Omental fat pad (tissue), 4 donors: ENCODE measurements around the gene PCMTD2. TPM values are rescaled to one million over a fixed set of nuclear protein-coding genes. Genes with fewer than 3 reads are reported as not detected.

ENCODE experiments used
- ATAC-seq: fragments of 150-250 bp; one replicate; pipeline ENCODE4 v1.9.1; 2016; ENCODE audit warnings: mild to moderate bottlenecking, moderate library complexity; ENCODE audit not compliant: low FRiP score
- DNase-seq: peaks from one replicate; pipeline ENCODE4 v3.0.0-alpha.2; 2019; ENCODE audit warnings: low spot score
- total RNA-seq, 4 donors: library from RNA; depleted of rRNA; stranded (reverse); fragments of >200 nt; gene quantifications; one replicate each; pipeline ENCODE4 v1.1.0, GENCODE V29; 2016
- TF ChIP-seq, protein P1 (sequence below), 3 donors: fragments of 450-650 bp; IDR thresholded peaks; one replicate each; pipeline ENCODE4 v1.5.1; 2016 to 2017; ENCODE audit warnings: antibody characterized with exemption in 3 of 3, mild to moderate bottlenecking in 3 of 3, moderate library complexity in 2 of 3

Gene PCMTD2
- total RNA-seq, 4 donors from 2014 or later = 31.7 to 97.9 (median 70.7) TPM

DNA sequence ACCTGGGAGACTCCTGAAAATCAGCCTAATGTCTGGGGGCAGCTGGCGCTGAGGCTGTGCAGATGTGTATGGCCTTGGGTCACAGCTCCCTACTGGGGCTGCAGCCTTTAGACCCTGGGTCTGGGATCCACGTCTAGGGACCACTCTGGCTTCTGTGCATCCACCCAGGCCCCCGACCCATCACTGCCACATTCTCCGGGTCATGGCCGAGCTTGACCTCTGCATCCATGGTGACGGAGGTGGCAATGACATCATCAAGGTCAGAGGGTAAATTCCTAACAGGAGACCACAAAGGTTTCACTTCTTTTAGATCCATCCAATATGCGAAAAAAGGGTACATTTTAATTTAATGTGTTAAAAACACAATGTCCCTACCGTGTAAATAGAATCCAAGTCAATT lies 14.5 kb upstream of the PCMTD2 start:
- TF ChIP-seq, protein P1, sequence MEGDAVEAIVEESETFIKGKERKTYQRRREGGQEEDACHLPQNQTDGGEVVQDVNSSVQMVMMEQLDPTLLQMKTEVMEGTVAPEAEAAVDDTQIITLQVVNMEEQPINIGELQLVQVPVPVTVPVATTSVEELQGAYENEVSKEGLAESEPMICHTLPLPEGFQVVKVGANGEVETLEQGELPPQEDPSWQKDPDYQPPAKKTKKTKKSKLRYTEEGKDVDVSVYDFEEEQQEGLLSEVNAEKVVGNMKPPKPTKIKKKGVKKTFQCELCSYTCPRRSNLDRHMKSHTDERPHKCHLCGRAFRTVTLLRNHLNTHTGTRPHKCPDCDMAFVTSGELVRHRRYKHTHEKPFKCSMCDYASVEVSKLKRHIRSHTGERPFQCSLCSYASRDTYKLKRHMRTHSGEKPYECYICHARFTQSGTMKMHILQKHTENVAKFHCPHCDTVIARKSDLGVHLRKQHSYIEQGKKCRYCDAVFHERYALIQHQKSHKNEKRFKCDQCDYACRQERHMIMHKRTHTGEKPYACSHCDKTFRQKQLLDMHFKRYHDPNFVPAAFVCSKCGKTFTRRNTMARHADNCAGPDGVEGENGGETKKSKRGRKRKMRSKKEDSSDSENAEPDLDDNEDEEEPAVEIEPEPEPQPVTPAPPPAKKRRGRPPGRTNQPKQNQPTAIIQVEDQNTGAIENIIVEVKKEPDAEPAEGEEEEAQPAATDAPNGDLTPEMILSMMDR (IDR thresholded peaks at IDR 0.05) = no peak
- peak; percentile 5 for DNase-seq
- ATAC-seq = no peak

DNA sequence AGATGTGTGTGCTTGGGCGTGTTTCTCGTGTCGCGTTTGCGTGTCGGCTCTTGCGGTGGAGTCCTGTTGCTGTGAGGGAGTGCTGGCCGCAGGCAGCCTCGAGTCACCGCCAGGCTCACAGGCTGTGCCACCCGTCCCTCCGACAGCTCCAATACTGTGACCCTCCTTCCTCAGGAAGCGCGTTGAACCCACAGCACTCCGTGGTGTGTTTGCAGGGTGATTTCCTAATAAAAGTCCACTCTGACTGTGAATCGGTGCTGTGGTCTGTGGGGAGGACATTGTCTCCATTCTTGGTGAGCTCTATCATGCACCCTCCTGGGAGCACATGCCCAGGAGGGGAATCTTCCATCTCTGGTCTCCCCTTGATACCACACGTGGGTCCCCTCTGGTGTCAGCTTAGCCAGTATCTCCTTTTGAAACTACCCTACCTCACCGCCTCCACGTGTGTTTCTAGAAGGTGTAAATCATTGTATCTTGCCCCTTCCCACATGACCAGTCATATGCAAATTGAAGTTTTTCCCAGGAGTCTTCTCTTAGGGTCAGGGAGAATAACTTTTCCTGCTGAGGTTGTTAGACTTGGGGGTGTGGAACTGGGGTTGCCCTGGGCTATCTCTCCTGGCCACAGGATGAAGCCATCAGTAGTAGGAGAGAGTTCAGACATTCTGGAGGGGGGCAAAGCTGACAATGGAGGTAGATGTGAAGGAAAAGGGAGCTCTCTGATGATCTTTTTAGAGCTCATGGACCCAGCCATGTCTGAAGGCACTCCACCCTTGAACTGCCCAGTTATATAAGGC lies 13.3 kb upstream of the PCMTD2 start:
- ATAC-seq (no peak), DNase-seq (peak; percentile 19)
- TF ChIP-seq, protein P1 (IDR thresholded peaks at IDR 0.05) = no peak

DNA sequence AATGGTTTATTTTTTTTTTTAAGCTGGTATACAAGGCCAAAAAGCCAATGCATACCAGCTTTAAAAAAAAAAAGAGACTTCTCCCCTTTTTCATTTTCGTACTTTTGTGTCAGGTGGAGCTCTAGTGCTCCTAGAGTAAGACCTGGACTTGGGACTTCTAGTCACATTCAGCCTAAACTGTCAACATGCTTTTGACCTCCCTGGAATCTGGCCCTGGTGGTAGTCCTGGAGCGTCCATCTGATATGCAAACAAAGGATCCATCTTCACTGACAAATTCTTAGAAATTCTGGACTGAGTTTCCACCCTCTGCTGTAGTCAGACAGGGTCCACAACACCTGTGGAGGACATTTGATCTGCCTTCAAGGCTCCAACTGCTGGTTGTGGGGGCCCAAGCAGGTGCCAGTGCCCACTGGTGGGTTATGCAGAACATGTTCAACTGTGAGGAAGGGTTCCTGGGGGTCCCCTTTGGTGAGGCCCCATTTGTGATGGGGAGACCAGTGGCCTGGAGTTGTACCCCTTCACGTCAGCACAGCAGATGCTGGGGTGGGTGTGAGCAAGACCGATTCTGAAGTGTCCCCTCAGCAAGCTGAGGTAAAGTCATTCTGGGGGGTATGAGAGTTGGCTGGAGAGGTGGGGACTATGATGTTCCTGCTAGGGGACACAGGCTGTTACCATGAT lies 12.6 kb upstream of the PCMTD2 start:
- DNase-seq (peak; percentile 6), ATAC-seq (no peak)
- TF ChIP-seq, protein P1 (IDR thresholded peaks at IDR 0.05) = no peak

DNA sequence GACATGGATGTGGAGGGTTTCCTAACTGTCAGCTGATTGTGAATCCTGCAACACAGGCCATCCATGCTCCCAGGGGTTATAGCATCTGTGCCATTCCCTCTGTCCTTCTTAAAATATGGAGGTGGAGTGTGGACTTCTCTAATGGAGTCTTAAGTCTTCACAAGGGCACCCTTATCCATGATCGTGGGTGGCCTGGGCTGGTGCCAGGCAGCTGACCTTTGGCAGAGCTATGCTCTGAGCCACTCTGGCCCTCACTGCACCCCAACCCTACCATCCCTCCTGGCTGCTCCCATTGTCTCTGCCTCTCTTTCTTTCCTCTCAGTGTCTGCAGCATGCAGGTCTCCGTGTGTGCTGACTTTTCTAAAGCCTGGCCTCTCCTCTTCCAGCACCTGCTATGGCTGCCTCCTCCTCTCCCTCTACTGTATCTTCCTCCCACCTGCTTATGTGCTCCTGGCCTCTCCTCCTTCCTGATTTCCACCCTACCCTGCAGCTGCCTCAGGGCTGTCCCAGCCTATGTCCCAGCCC lies 11.2 kb upstream of the PCMTD2 start:
- ATAC-seq (no peak), DNase-seq (peak; percentile 5)
- TF ChIP-seq, protein P1 (IDR thresholded peaks at IDR 0.05) = no peak

DNA sequence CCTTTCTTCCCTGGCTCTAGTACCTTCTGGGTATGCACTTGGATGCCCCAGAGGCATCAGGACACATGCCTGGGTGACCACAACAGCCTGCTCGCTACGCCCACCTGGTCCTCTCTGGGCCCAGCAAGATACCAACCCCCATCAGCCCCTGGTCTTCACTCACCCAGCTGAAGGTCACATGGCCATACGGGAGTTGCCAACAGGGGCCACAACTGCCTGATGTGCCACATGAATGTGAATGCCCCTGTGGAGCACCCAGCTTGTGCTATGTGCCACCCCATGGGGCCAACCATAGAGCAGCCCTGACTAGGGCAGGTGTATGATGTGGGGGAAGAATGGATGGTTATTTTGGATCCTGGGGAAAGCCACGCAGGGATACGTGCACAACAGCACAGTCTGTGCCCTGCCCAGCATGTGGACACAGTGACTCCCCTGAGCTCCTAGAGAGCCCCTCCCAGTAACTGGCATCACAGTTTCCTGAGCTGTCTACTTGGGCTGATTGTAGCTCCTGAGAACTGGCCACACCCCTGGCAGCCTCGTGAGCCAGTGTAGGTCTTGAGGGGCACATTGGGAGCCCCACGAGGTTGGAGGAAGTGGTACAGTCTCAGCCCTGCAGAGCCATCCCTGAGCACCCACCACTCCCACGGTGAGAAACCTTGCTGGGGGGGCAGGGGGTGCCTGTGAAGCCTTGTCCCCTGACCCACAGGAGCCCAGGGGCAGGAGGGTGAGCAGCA lies 10.5 kb upstream of the PCMTD2 start:
- DNase-seq (peak; percentile 13), ATAC-seq (no peak)
- TF ChIP-seq, protein P1 (IDR thresholded peaks at IDR 0.05) = no peak

DNA sequence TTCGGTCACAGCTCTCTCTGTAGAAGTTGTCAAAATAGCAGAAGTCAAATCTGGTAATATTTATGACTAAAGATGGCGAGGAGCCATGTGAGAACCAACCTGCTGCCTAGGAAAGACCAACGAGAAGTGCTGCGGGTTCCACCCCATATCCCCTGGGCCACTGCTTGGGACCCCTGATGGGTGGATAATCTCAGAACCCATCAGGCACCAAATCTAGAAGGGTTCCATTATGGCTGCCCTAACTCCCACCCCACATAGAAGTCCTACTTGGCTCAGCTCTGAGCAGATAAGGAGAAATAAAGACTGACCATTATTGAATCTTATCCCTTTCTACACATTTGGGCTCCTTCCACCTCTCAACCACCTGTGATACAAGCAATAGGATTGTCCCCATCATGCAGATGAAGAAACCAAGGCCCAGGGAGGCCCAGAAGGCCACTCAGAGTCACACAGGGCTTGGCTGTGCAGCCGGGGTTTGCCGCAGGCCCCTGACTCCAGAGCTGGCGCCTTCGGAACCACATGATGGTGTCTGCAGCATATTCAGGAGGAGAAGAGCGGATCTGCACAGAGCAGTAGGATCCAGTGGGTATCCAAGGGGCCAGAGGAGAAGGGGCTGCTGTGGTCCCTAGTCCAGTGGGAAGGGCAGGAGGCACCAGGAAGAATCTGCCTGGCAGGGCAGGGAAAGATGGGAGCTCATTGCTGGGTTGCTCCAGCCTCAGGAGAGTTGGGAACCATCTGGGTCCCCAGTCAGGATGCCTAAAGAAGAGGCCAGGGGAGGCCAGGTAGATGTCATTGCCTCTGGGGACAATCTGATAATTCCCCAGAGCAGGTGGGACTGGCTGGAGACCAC lies 9.6 kb upstream of the PCMTD2 start:
- TF ChIP-seq, protein P1 (IDR thresholded peaks at IDR 0.05) = no peak
- peak; percentile 1 for DNase-seq
- ATAC-seq = no peak
